SK-N-MC (cell line): ENCODE measurements around the gene RPL18A.

Source experiments
- EZH2 ChIP-seq: fragments of 200-600 bp; sonication (generic); IDR thresholded peaks from one replicate; pipeline ENCODE4 v1.6.1; 2017; ENCODE audit warnings: antibody characterized with exemption
- POLR2AphosphoS5 ChIP-seq: IDR thresholded peaks from 2 replicates; pipeline ENCODE4 v1.6.1; 2012; ENCODE audit warnings: mild to moderate bottlenecking, low read depth, low read length, borderline replicate concordance

DNA sequence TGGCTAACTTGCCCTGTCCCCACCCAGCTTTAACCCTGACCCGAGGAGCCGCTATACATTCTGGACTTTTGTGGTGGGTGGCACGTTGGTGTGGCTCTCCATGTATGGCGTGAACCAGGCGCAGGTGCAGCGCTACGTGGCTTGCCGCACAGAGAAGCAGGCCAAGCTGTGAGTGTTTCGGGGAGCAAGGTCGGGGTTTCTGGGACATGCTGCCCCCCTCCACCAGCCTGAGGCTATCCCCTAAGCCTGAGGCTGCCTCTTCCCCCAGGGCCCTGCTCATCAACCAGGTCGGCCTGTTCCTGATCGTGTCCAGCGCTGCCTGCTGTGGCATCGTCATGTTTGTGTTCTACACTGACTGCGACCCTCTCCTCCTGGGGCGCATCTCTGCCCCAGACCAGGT is 18.0 kb downstream of the RPL18A start:
- no peak for TF ChIP-seq EZH2
- no peak for TF ChIP-seq POLR2AphosphoS5
